ENCODE measurements around the gene MAP1LC3A.

GRCh38 chr20:34511891-34512265 is 46.6 kb upstream of the MAP1LC3A start:
- TF ChIP-seq CTCF (IDR thresholded peaks at IDR 0.05; ENCODE audit: borderline replicate concordance, extremely low read depth, low read length, poor library complexity, severe bottlenecking) (no peak), EZH2 (IDR thresholded peaks at IDR 0.05; ENCODE audit: borderline replicate concordance, low read depth, low read length, severe bottlenecking) (no peak)
